K562 (cell line): Measurements from ENCODE around the gene TCF25. TPM values are rescaled to one million over a fixed set of nuclear protein-coding genes. Genes with fewer than 3 reads are reported as not detected.
A peak's percentile ranks its signal among the peaks of the same experiment; 100 is the strongest.

Source experiments
- ATF1 ChIP-seq, 2 experiments: fragments of 450-650 bp in 1 of 2; IDR thresholded peaks; 2 replicates each; pipeline ENCODE4 v1.6.1; 2016; ENCODE audit warnings: missing compliant biosample characterization in 1 of 2, missing genetic modification characterization in 1 of 2
- RBM17 ChIP-seq: fragments of 200-400 bp; formaldehyde crosslinking; IDR thresholded peaks from 2 replicates; pipeline ENCODE4 v1.6.1; 2017; ENCODE audit warnings: low read depth, mild to moderate bottlenecking, low read length, borderline replicate concordance
- SIN3A ChIP-seq, 2 experiments: fragments of 150-350 bp in 1 of 2; IDR thresholded peaks; 2 replicates each; pipeline ENCODE4 v1.6.1; 2011 to 2016; ENCODE audit warnings: borderline replicate concordance in 2 of 2, low read depth in 2 of 2, low read length in 2 of 2, mild to moderate bottlenecking in 2 of 2, moderate library complexity in 2 of 2; ENCODE audit not compliant: control insufficient read depth in 1 of 2
- ZNF707 ChIP-seq: fragments of 250-450 bp; sonication (Bioruptor Pico); conservative IDR thresholded peaks from 2 replicates; pipeline ENCODE4 v1.8.0; 2022; ENCODE audit warnings: inconsistent platforms, mild to moderate bottlenecking, moderate library complexity
- polyA plus RNA-seq, 8 experiments: library from polyadenylated mRNA; depleted of rRNA in 4 of 8; stranded (reverse) in 5 of 8; unstranded in 3 of 8; fragments of >200 nt; fragmentation: Nextera tagmentation in 2 of 8; fragmentation: Illumina TruSeq in 1 of 8; extraction: Ambion mirVana in 2 of 8; extraction: Trizol in 1 of 8; gene quantifications; 2 replicates each; pipeline versions ENCODE4 v1.2.1 to v1.2.3, GENCODE V29; 2011 to 2014; ENCODE audit warnings: inconsistent platforms in 1 of 8, missing spikeins in 1 of 8
- total RNA-seq, 7 experiments: library from RNA; depleted of rRNA in 6 of 7; stranded (reverse); fragments of >200 nt in 6 of 7; fragmentation: Illumina TruSeq in 2 of 7; extraction: Trizol in 2 of 7; gene quantifications; 2 replicates each; pipeline versions ENCODE4 v1.2.1 to v1.2.3, GENCODE V29; 2011 to 2021; ENCODE audit warnings: low replicate concordance in 1 of 7
- TF ChIP-seq, protein P1 (sequence below), 2 experiments: fragments of 450-650 bp in 1 of 2; sonication (generic) in 1 of 2; formaldehyde crosslinking in 1 of 2; IDR thresholded peaks; 2 replicates each; pipeline versions ENCODE4 v1.7.1 to v1.9.0; 2016 to 2022; ENCODE audit warnings: inconsistent platforms in 1 of 2, mild to moderate bottlenecking in 1 of 2, missing genetic modification reagents in 1 of 2
- TF ChIP-seq, protein P2 (sequence below): fragments of 200-800 bp; sonication (Bioruptor generic); IDR thresholded peaks from 2 replicates; pipeline ENCODE4 v1.6.1; 2017; ENCODE audit warnings: missing genetic modification characterization, missing compliant biosample characterization
- TF ChIP-seq, protein P3 (sequence below): sonication (generic); formaldehyde crosslinking; IDR thresholded peaks from 2 replicates; pipeline ENCODE4 v1.8.0; 2022; ENCODE audit warnings: mild to moderate bottlenecking, missing genetic modification reagents
- TF ChIP-seq, protein P4 (sequence below): fragments of 250-450 bp; sonication (Bioruptor Pico); IDR thresholded peaks from 2 replicates; pipeline ENCODE4 v1.9.0; 2021; ENCODE audit warnings: mild to moderate bottlenecking, inconsistent platforms

The TCF25 gene
- total and polyA plus RNA-seq, 9 of the 15 experiments (the other 6 are each of a cell fraction or from before 2014, with no cell fraction given): 9.0 to 154 (median 83.8) TPM

DNA sequence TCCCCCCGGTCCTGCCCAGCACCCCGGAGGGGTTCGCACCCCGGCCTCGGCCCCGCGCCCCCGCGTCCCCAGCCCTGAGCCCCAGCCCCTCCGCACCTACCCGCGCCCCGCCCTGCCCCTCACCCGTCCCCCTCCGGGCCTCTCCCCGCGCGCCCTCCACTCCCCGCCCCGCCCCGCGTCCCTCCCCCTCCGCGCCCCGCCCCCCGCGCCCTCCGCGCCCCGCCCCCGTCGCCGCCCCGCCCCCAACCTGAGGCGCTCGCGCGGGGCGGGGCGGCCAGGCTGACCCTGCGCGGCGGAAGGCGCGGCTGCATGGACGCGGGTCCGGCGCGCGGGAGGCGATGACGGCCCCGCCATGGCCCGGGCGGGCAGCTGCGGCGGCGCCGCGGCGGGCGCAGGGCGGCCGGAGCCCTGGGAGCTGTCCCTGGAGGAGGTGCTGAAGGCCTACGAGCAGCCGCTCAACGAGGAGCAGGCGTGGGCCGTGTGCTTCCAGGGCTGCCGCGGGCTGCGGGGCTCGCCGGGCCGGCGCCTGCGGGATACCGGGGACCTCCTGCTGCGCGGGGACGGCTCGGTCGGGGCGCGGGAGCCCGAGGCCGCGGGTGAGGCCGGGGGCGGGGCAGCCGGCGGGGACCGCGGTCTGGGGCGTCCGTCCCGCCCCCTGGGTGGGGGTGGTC lies 45.1 kb upstream of the TCF25 start, which contains the start of gene SPIRE2 (continued):
- TF ChIP-seq, protein P1, sequence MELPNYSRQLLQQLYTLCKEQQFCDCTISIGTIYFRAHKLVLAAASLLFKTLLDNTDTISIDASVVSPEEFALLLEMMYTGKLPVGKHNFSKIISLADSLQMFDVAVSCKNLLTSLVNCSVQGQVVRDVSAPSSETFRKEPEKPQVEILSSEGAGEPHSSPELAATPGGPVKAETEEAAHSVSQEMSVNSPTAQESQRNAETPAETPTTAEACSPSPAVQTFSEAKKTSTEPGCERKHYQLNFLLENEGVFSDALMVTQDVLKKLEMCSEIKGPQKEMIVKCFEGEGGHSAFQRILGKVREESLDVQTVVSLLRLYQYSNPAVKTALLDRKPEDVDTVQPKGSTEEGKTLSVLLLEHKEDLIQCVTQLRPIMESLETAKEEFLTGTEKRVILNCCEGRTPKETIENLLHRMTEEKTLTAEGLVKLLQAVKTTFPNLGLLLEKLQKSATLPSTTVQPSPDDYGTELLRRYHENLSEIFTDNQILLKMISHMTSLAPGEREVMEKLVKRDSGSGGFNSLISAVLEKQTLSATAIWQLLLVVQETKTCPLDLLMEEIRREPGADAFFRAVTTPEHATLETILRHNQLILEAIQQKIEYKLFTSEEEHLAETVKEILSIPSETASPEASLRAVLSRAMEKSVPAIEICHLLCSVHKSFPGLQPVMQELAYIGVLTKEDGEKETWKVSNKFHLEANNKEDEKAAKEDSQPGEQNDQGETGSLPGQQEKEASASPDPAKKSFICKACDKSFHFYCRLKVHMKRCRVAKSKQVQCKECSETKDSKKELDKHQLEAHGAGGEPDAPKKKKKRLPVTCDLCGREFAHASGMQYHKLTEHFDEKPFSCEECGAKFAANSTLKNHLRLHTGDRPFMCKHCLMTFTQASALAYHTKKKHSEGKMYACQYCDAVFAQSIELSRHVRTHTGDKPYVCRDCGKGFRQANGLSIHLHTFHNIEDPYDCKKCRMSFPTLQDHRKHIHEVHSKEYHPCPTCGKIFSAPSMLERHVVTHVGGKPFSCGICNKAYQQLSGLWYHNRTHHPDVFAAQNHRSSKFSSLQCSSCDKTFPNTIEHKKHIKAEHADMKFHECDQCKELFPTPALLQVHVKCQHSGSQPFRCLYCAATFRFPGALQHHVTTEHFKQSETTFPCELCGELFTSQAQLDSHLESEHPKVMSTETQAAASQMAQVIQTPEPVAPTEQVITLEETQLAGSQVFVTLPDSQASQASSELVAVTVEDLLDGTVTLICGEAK (IDR thresholded peaks at IDR 0.05): no peak
- TF ChIP-seq, protein P1 (CRISPR knock-in tag; IDR thresholded peaks at IDR 0.05): no peak
- TF ChIP-seq, protein P2, sequence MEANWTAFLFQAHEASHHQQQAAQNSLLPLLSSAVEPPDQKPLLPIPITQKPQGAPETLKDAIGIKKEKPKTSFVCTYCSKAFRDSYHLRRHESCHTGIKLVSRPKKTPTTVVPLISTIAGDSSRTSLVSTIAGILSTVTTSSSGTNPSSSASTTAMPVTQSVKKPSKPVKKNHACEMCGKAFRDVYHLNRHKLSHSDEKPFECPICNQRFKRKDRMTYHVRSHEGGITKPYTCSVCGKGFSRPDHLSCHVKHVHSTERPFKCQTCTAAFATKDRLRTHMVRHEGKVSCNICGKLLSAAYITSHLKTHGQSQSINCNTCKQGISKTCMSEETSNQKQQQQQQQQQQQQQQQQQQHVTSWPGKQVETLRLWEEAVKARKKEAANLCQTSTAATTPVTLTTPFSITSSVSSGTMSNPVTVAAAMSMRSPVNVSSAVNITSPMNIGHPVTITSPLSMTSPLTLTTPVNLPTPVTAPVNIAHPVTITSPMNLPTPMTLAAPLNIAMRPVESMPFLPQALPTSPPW (CRISPR knock-in tag): peak; percentile 92
- no peak for TF ChIP-seq RBM17
- TF ChIP-seq SIN3A (IDR thresholded peaks at IDR 0.05; ENCODE audit: borderline replicate concordance in 2 of 2, control insufficient read depth in 1 of 2, low read depth in 2 of 2, low read length in 2 of 2): peak; percentile 90 to 99
- TF ChIP-seq, protein P3, sequence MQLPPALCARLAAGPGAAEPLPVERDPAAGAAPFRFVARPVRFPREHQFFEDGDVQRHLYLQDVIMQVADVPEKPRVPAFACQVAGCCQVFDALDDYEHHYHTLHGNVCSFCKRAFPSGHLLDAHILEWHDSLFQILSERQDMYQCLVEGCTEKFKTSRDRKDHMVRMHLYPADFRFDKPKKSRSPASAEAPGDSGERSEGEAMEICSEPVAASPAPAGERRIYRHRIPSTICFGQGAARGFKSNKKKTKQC: peak; percentile 33; the same call in 1 of the 2 replicates
- TF ChIP-seq ZNF707 (CRISPR knock-in tag): no peak
- TF ChIP-seq ATF1 (CRISPR knock-in tag; IDR thresholded peaks at IDR 0.05): peak; percentile 19; the same call in 1 of the 2 replicates
- no peak for TF ChIP-seq ATF1 (tag; IDR thresholded peaks at IDR 0.05)
- TF ChIP-seq, protein P4, sequence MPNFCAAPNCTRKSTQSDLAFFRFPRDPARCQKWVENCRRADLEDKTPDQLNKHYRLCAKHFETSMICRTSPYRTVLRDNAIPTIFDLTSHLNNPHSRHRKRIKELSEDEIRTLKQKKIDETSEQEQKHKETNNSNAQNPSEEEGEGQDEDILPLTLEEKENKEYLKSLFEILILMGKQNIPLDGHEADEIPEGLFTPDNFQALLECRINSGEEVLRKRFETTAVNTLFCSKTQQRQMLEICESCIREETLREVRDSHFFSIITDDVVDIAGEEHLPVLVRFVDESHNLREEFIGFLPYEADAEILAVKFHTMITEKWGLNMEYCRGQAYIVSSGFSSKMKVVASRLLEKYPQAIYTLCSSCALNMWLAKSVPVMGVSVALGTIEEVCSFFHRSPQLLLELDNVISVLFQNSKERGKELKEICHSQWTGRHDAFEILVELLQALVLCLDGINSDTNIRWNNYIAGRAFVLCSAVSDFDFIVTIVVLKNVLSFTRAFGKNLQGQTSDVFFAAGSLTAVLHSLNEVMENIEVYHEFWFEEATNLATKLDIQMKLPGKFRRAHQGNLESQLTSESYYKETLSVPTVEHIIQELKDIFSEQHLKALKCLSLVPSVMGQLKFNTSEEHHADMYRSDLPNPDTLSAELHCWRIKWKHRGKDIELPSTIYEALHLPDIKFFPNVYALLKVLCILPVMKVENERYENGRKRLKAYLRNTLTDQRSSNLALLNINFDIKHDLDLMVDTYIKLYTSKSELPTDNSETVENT (CRISPR knock-in tag): peak; percentile 66
